ENCODE measurements around the gene KRTAP10-2.
"Not testable (repeated sequence)": the region's sequence is repeated elsewhere in the genome, so short reads cannot be mapped to it uniquely, and the experiment has no call there.

Gene KRTAP10-2

DNA sequence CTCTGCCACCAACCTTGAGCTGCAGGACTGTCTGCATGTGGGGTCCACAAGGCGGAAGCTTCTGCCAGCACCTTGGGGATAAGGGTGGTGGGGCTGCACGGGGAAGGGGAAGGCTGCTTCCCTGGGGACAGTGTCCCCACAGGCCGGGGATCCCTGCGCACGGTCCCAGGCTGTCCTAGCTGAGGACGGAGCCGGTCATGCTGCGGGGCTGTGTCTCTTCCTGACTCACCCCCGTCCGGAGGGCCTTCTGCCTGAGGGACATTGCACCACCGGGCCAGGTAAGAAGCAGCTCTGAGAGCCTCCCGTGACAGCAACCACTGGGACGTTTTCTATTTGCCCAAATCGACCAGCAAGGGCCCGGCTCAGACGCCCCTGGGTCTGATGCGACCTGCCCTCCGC is 41.2 kb downstream of the KRTAP10-2 start:
- peak overlapping the region in 1 of 2 donors; percentile 37 for H3K4me3 Mint-ChIP-seq
- ATAC-seq (peak; percentile 13), DNase-seq (no peak)
- peaks cover 18% of the 10 kb centered on the region for H3K4me1 Mint-ChIP-seq
- H3K27ac Mint-ChIP-seq: peak overlapping the region in 1 of 2 donors; percentile 54
- no peaks in the 10 kb centered on the region for H3K27me3 Mint-ChIP-seq
- no peaks in the 10 kb centered on the region for H3K9me3 Mint-ChIP-seq

DNA sequence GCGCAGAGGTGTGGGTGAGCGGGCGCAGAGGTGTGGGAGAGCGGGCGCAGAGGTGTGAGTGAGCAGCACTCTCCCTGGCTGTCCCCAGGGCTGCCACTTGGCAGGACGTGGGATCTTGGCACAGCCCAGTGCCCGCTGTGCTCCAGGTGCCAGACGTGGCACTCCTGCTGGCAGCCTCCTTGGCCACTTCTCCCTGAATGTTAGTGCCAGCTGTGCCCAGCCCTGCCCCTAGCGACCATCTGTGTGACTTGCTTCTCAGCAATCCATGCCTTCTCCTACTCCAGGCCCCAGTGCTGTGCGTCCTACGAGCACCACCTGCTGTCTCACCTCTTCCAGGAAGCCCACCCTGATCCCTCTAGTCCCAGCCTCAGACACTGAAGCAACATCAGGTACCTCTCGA is 41.8 kb downstream of the KRTAP10-2 start:
- ATAC-seq (no peak), DNase-seq (no peak)
- Mint-ChIP-seq H3K9me3 (no peaks in the 10 kb centered on the region), H3K4me3 (no peak overlapping the region), H3K27me3 (no peaks in the 10 kb centered on the region), H3K4me1 (peaks cover 18% of the 10 kb centered on the region), H3K27ac (peak overlapping the region in 1 of 2 donors; percentile 54)

DNA sequence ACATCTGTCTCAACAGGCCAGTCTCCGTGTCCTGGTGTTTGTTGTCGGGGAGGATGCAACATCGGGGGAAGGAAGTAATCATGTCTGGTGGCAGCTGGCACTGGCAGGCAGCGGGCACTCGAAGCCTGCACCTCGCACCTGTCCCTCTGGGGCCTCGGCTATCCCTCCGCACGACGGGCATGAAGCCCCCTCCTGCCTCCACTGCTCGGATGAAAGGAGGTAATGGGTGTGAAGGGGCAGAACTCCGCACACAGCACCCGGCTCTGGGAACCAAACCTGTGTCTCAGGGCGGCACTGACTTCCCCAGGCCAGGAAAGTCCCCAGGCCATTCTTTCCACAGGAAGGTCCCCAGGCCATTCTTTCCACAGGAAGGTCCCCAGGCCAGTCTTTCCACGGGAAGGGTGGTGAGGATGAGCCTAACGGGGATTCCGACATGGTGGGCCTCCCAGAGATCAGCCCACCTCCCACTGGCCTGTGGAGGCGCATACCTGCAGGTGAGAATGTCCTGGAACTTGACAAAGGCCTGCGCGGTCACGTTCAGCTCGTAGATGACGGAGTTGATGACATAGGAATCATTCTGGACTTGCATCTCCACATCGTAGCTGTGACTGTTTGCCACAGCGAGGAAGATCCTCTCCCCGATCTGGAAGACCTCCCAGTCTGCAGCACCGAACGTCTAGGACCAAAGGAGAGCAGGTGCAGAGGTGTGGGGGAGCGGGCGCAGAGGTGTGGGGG is 42.4 kb downstream of the KRTAP10-2 start:
- Mint-ChIP-seq H3K4me1 (peaks cover 24% of the 10 kb centered on the region), H3K27me3 (no peaks in the 10 kb centered on the region), H3K9me3 (no peaks in the 10 kb centered on the region), H3K27ac (no peak overlapping the region), H3K4me3 (no peak overlapping the region)
- ATAC-seq: no peak
- DNase-seq: no peak

DNA sequence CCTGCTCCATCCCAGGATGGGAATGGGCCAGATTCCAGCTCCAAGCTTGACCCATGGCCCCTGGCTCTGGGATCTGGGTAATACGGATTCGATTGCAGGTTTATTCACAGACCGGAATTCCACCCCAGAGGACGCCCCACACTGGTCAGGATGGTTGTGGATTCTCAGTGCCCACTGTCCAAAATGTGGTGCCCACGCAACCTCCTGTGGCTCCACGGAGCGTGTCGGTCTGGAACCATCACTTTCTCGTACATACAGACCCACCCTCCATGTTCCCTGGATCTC is 42.9 kb downstream of the KRTAP10-2 start:
- Mint-ChIP-seq H3K27me3 (no peaks in the 10 kb centered on the region), H3K27ac (no peak overlapping the region), H3K4me3 (no peak overlapping the region), H3K4me1 (peaks cover 26% of the 10 kb centered on the region), H3K9me3 (no peaks in the 10 kb centered on the region)
- DNase-seq: no peak
- ATAC-seq: no peak

DNA sequence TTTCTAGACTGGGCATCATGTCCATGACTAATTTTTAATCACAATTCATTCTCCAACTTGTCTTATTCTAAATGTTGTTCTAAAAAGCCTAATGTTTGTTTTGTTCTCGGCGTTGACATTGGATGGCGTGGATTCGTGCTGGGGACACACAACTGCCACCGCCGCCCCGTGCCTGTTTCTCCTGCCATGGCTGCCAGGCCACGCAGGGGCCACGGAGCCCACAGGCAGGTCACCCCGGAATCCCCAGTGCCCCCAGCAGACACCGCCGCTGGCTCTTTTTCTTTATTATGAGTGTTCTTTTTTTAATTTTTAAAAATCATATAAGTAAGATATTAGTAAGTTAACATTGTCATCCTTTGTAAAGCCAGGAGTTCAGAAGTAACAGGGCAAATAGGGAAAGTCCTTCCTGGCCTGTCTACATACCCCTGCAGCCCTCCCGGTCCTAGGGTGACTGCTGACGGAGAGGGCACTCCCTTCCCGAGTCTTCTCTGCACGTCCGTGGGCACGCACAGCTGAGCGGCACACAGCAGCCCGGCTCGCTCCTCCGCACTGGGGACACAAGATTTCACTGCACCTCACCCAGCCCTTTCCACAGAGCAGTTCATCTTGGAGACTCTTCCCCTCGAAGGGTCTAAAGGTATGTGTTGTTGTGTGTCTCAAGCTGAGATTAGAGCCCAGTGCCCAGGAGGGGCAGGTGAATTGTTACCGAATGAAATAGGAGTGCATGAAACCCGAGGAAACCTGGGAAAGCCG is 43.5 kb downstream of the KRTAP10-2 start:
- no peak for DNase-seq
- Mint-ChIP-seq H3K27ac (no peak overlapping the region), H3K4me3 (no peak overlapping the region), H3K27me3 (no peaks in the 10 kb centered on the region), H3K9me3 (no peaks in the 10 kb centered on the region), H3K4me1 (peaks cover 26% of the 10 kb centered on the region)
- no peak for ATAC-seq

DNA sequence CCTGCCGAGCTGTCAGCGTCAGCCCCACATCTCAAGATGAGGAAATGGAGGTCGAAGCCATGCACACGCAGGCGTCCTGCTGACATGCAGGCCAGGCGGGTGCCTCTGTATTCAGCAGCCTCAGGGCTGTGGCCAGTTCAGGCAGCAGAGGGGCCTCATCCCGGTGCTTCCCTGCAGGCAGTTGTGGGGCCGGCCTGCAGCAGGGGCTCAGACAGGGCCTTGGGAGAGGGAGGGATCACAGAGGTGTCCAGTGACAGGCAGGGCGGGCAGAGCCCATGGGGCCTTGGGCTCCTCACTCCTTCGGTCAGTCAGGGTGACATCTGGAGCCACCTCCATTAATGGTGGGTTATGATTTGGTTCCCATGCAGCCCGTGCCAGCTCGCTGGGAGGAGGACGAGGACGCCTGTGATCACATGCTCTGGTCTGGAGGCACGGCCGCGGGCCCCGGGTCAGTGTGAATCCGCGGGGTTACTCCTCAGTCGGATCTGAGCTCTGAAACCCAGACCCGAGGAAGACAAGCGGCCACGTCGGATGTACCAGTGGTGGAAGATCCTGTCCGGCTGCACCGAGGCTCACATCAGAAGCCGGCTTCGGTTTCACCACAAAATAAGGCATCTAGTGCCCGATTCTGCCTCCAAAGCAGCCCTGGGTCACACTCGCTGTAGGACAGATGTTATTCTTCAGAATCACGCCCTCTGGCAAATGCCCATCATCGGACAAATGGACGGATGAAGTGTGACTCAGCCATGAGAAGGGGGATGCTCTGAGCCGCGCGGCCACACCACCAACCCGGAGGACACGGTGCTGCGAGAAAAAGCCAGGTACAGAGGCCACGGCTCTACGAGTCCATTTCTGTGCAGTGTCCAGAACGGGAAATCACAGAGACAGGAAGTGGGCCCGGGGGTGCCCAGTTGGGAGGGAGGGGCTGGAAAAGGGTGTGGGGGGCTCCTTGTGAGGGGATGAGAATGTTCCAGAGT is 44.7 kb downstream of the KRTAP10-2 start:
- Mint-ChIP-seq H3K27me3 (no peaks in the 10 kb centered on the region), H3K4me3 (no peak overlapping the region), H3K4me1 (peaks cover 17% of the 10 kb centered on the region), H3K9me3 (no peaks in the 10 kb centered on the region), H3K27ac (no peak overlapping the region)
- DNase-seq: no peak
- no peak for ATAC-seq

DNA sequence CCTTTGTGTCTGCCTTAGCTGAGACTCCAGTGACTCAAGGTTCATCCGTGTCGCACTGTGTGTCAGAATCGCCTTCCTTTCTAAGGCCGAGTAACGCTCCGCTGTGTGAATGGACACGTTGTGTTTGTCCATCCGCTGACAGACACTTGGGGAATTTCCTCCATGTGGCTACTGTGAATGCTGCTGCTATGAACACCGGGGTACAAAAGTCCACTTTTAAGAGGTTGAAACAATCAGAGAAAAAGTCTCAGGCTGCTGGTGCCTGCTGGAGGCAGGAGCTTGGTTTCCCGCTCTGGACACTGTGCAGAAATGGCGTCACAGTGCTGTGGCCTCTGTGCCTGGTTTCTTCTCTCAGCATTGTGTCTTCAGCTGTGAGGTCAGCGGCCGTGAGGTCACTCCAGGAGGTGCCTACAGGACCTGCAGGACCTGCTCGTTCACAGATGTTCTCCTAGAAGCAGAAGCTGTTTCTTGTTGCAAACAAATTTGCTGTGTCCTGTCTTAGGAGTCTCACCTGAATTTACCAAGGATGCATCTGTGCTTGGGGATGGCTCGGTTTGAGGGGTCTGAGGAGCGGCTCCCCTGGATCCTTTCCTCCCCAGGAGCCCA is 45.5 kb downstream of the KRTAP10-2 start:
- Mint-ChIP-seq H3K4me3 (no peak overlapping the region), H3K27me3 (no peaks in the 10 kb centered on the region), H3K9me3 (no peaks in the 10 kb centered on the region), H3K27ac (peak overlapping the region in 1 of 2 donors; percentile 19), H3K4me1 (peaks cover 13% of the 10 kb centered on the region)
- ATAC-seq (no peak), DNase-seq (no peak)

DNA sequence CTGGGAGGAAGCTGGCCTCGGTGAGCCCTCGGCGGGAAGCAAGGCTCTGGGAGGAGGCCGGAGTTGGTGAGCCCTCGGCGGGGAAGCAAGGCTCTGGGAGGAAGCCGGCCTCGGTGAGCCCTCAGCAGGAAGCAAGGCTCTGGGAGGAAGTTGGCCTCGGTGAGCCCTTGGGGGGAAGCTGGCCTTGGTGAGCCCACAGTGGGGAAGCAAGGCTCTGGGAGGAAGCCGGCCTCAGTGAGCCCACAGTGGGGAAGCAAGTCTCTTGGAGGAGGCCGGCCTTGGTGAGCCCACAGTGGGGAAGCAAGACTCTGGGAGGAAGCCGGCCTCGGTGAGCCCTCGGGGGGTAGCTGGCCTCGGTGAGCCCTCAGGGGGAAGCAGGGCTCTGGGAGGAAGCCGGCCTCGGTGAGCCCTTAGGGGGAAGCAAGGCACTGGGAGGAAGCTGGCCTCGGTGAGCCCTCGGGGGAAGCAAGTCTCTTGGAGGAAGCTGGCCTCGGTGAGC is 47.4 kb downstream of the KRTAP10-2 start:
- no peak overlapping the region for H3K4me3 Mint-ChIP-seq
- peak overlapping the region; percentile 19 to 83 for H3K27ac Mint-ChIP-seq
- H3K4me1 Mint-ChIP-seq: peaks cover 8% of the 10 kb centered on the region
- no peak for ATAC-seq
- DNase-seq: no peak
- H3K9me3 Mint-ChIP-seq: no peaks in the 10 kb centered on the region
- H3K27me3 Mint-ChIP-seq: no peaks in the 10 kb centered on the region

DNA sequence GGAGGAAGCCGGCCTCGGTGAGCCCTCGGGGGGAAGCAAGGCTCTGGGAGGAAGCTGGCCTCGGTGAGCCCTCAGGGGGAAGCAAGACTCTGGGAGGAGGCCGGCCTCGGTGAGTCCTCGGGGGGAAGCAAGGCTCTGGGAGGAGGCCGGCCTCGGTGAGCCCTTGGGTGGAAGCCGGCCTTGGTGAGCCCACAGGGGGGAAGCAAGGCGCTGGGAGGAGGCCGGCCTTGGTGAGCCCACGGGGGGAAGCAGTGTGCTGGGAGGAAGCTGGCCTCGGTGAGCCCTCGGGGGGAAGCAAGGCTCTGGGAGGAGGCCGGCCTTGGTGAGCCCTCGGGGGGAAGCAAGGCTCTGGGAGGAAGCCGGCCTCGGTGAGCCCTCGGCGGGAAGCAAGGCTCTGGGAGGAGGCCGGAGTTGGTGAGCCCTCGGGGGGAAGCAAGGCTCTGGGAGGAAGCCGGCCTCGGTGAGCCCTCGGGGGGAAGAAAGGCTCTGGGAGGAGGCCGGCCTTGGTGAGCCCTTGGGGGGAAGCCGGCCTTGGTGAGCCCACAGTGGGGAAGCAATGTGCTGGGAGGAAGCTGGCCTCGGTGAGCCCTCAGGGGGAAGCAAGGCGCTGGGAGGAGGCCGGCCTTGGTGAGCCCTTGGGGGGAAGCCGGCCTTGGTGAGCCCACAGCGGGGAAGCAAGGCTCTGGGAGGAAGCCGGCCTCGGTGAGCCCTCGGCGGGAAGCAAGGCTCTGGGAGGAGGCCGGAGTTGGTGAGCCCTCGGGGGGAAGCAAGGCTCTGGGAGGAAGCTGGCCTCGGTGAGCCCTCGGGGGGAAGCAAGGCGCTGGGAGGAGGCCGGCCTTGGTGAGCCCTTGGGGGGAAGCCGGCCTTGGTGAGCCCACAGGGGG is 48.1 kb downstream of the KRTAP10-2 start:
- H3K9me3 Mint-ChIP-seq, H3K4me3 Mint-ChIP-seq, H3K4me1 Mint-ChIP-seq, H3K27me3 Mint-ChIP-seq, ATAC-seq, DNase-seq: not testable (repeated sequence)
- H3K27ac Mint-ChIP-seq: peak overlapping the region; percentile 19 to 83

DNA sequence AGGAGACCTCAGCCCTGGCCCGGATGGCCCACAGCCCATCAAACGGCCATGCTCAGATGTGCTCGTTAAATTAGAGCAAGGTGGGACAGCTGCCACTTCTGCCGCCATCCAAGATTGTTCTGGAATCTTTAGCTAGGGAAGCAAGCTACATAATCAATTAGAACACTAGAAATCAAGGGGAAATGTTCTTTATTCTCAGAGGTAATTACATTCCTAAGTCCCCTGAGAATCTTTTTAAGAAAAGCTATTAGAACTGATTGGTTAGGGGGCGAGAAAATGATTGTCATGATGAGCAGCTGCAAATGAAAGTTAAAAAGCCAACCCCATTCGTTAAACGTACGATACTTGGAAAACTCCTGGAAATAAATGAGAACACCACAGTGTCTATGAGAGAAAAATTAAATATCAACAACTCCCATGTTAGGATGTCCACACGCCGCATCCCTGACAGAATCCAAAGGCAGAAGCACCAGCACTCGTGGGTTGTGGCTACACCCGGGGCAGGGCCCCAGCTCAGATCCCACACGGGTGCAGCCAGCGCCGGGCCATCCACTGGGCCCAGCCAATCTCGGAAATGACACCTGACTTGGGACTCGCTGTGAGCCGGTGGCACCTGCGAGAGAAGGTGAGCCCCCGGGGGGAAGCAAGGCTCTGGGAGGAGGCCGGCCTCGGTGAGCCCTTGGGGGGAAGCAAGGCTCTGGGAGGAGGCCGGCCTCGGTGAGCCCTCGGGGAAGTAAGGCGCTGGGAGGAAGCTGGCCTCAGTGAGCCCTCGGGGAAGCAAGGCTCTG is 48.9 kb downstream of the KRTAP10-2 start:
- peaks cover 8% of the 10 kb centered on the region for H3K4me1 Mint-ChIP-seq
- DNase-seq (no peak), ATAC-seq (no peak)
- H3K9me3 Mint-ChIP-seq: no peaks in the 10 kb centered on the region
- H3K27ac Mint-ChIP-seq: no peak overlapping the region
- H3K4me3 Mint-ChIP-seq: no peak overlapping the region
- peaks cover 4% of the 10 kb centered on the region for H3K27me3 Mint-ChIP-seq

Data from stimulated activated naive CD8-positive, alpha-beta T cell treated with anti-CD3 and anti-CD28 coated beads, Interleukin-15, amount 100 ng/mL, for 72 hours (primary cell).